HG02884 (cell line): ENCODE measurements around the gene DYNLT2B.
"Not testable (repeated sequence)": the region's sequence is repeated elsewhere in the genome, so short reads cannot be mapped to it uniquely, and the experiment has no call there.

Experiments
- ATAC-seq: cut with Tn5 transposase; IDR thresholded peaks from one replicate; pipeline ENCODE4 v1.9.1; 2021; ENCODE audit warnings: mild to moderate bottlenecking, moderate library complexity; ENCODE audit not compliant: unreplicated experiment

Gene DYNLT2B

DNA sequence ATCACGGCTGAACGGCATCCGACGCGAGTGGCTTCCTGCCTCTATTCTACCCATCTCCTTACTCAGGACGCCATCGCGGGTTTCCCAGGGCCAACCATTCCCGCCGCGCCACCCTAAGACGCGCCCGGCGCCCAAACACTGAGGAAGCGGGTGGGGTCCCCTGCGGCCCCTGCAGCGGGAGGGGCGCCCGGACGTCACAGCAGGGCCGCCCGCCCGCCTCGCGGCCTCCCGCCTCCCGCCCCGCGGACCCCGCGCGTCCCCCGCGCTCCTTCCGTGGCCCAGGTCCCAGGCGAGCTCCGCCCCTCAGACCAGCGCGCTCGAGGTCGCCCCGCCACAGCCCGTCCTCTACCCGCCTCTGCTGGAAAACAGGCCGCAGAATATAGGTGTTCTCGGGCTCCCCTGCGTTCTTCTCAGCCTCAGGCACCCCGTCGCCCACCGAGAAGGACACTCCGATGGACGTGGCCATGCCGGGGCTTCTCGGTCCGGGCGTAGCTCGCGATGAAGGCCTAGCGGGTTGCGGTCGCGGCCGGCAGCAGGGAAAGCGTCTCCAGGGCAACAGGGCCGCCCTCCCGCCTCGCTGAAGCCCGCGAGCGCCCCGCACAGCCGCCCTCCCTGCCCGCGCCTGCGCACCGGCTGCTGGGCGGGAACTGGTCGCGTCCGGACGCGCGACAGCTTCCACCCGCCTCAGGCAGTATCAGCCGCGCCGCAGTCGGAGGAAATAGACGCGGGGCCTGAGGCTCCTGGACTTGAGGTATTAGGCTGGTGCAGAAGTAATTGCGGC is at the start of gene DYNLT2B:
TSS of gene DYNLT2B (minus strand) at position 554 of the 781 bp plus-strand sequence. CDS start at position 466, 88 bp downstream.
- ATAC-seq = peak; percentile 85

DNA sequence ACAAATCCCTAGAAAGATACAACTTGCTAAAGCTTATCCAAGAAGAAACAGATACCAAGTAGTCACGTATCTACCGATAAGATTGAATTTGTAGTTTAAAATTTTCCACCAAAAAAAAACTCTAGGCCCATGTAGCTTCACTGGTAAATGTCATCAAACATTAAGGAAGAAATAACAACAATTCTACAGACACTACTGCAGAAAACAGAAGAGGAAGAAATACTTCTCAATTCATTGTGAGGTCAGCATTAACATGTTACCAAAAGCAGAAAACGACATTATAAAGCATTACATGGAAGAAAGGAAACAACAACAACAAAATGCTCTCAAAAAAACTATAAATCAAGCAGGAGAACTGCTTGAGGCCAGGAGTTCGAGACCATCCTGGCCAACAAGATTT is 47.7 kb upstream of the DYNLT2B start:
- no peak for ATAC-seq

DNA sequence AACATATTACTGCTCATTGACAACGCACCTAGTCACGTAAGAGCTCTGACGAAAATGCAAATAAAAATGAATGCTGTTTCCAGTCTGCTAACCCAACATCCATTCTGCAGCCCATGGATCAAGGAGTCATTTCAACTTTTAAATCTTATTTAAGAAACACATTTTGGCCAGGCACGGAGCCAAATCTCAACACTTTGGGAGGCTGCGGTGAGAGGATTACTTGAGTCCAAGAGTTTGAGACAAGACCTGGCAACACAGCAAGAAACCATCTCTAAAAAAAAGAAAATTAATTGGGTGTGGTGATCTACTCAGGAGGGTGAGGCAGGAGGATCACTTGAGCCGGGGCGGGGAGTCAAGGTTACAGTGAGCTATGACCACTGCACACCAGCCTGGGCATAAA is 42.5 kb upstream of the DYNLT2B start:
- ATAC-seq = no peak

DNA sequence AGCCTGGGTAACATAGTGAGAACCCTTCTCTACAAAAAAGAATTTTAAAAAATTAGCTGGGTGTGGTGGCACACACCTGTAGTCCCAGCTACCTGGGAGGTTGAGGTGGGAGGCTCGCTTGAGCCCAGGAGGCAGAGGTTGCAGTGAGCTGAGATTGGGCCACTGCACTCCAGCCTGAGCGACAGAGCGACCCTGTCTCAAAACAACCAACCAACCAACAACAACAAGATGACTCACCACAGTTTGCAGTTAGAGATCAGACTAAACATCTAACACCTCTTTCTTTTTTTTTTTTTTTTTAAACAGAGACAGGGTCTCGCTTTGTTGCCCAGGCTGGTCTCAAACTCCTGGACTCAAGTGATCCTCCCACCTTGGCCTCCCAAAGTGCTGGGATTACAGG is 40.5 kb upstream of the DYNLT2B start:
- not testable (repeated sequence) for ATAC-seq

DNA sequence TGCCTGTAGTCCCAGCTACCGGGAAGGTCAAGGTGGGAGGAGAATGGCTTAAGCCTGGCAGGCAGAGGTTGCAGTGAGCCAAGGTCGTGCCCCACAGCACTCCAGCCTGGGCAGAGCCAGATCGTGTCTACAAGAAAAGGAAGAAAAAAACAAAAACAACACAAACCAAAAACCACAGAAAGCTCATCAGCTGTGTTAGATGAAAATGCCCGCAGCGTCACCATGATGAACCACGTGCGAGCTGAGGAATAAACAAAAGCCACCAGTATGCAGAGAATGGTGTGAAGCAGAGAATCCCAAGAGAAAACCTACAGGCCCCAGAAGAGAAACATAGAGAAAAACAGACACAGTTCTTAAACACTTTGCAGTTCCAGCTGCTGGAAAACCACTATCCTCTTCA is 39.9 kb upstream of the DYNLT2B start:
- ATAC-seq = no peak

DNA sequence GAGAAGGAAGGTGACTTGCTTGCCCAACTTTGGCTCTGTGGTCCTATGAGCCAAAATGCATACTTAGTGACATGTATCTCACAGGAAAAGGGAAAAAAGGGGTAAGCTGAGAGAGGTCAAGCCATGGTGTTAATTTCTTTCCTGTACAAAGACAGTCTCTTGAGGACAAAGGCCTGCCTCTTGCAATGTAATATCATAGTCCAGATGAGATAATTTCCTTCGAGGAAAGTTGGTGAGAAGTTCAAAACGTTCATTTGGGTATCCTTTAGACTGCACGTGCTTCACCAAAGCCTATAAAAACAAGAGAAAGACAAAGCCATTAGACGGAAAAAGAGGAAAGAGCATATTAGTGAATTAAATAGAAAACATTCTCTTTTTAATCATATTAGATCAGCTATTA is 38.5 kb upstream of the DYNLT2B start:
- no peak for ATAC-seq

DNA sequence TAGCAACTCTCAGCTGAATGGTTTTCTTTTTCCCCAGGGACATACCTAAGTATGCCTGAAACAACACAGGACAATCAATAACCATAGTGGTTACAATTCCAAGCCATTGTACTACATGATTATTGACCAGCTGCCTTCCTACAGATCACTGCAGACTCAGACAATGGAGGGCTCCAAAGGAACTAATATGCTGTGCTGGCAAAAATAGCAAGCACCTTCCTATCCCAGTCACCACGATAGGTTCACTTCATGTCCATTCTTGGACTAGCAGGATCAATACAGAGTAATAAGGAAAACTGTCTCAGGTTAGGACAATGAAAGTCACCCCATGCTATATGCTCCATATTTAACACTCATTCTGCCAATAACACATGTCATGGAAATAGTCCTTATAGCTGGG is 37.6 kb upstream of the DYNLT2B start:
- ATAC-seq = no peak

DNA sequence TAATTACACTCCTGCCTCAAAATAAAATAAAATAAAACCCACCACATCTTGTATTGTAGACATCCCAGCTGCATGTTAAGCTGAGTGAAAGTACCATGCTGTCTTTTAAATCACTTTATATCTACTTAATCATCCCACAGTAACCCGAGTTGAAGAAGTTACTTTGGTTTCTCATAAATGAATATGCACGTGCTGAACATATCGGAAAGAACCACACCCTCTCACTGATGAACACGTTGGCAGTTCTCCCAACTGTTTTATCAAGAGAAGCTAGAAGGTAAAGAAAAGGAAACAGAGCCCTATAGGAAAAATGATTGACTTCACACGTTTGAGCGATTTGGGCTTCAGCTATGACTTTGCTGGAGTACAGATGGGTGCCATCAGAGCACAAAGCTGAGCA is 36.1 kb upstream of the DYNLT2B start:
- ATAC-seq = no peak

DNA sequence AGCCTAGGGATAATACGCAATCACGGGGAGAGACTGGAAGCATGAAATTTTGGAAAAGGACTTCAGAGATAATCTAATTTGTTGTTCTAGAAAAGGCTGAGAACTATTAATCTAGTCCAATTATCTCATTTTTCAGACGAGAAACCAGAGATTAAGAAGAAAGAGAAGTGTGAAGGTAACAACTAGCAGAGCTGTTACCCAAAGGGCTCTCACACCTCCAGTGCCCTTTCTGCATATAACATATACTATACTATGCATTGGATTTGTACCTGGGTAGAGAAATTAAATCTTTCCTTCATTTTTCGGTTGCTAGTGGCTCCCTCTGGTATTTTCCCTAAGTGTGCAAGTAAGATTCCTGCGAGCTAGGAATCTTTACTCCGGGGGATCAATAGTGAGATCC is 33.5 kb upstream of the DYNLT2B start:
- ATAC-seq = no peak

DNA sequence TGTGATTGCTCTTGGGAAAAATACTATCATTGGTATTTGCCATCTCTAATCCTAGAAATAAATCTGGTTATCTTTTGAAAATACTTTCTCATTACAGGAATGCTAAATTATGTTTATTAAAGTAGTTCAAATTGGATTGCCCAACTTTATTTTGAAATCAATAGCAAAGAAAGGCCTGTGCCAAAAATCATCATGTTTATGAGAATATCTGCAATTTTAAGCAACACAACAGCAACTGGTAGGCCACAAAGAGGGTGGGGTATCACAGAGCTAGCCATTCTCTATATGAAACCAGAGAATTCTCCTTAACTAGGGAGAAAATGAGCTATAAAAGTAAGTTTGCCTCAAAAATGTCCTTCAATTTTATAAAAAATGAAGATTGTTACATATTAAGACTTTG is 32.0 kb upstream of the DYNLT2B start:
- no peak for ATAC-seq

DNA sequence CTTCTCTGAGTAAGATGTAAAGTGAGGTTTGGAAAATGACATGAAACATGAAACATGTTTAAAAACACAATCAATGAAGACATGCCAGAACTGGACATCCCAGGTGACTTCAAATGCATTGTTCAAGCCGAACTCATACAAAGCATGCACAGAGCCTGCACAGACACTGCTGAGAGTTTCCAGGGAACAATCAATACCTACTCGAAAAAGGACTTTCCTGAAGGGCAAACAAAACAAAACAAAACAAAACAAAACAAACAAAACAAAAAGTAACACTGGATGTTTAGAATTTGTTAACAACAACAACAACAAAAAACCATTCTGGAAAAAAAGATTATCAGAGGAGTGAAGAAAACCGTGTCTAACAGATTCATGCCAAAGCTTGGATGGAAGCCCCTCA is 30.7 kb upstream of the DYNLT2B start:
- ATAC-seq = no peak

DNA sequence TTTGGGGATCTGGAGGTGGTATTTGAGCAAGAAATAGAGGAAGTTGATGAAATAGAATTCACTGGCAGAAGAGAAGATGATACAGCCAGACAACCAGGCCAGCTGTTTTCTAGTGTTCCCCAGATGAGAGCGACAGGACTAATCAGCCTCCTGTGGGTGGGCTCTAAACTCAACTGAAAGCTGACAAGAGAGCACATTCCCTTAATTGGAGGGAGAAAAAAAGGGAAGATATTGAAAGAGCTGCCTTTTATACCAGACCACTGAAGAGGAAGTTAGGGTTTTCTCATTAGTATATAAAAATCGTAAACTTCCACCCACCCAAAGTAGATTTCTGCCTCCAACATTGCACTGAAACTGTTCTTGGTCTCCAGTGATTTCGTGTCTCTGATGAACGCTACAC is 26.6 kb upstream of the DYNLT2B start:
- ATAC-seq = no peak

DNA sequence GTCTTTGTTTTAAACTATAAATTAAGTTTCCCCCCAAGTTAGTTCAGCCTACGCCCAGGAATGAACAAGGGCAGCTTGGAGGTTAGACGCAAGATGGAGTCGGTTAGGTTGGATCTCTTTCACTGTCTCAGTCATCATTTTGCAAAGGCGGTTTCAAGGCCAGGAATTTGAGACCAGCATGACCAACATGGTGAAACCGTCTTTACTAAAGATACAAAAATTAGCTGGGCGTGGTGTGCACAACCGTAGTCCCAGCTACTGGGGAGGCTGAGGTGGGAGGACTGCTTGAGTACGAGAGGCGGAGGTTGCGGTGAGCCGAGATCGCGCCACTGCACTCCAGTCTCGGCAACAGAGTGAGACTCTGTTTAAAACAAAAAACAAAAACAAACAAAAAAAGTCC is 25.9 kb upstream of the DYNLT2B start:
- ATAC-seq = not testable (repeated sequence)

DNA sequence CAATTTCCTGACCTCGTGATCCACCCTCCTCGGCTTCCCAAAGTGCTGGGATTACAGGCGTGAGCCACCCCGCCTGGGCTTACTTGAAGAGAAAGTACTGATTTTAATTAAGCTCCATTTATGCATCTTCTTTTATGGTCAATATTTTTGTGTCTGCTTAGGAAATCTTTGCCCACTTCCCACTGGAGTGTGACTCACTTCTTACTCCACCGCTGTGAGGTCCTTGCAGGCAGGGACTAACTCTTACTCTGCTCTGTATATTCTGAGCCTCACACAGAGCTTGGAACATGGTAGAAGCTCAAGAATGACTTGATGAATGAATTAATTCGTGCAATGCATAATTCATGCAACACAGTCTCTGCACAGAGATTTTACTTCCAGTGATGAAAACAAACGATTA is 23.1 kb upstream of the DYNLT2B start:
- ATAC-seq = no peak

DNA sequence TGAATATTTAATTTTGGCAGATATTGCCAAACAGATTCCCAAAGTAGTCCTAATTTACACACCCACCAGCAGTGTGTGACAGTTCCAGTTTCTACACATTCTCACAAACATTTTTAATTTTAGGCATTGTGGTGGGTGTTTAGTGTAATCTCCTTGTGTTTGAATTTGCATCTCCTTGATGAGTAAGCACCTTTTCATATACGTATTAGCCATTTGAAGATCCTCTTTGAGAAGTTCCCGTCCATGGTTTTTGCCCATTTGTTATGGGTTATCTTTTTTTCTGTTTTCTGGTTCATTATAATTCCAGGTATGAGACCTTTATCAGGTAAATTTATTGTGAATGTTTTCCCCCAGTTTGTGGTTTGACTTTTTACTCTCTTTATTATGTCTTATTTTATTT is 22.4 kb upstream of the DYNLT2B start:
- ATAC-seq = no peak

DNA sequence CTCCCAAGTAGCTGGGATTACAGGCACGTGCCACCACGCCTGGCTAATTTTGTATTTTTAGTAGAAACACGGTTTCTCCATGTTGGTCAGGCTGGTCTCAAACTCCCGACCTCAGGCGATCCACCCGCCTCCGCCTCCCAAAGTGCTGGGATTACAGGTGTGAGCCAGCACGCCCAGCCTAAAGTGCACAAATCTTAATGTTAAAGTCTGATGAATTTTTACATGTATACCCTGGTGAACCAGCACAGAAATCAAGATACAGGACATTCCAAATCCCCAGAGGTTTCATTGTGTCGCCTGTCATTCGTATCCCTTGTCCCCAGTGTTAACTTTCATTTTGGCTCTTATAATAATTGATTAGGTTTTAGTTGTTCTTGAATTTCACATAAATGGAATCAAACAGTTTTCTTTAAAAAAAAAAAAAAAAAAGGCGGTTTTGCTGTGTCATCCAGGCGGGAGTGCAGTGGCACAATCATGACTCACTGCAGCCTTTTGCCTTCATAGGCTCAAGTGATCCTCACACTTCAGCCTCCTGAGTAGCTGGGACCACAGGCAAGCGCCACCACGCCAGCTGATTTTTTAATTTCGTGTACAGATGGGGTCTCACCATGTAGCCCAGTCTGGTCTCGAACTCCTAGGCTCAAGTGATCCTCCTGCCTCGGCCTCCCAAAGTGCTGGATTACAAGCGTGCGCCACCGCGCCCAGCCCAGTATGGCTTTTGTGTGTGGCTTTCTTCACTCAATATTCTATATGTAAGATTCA is 21.6 kb upstream of the DYNLT2B start:
- no peak for ATAC-seq

DNA sequence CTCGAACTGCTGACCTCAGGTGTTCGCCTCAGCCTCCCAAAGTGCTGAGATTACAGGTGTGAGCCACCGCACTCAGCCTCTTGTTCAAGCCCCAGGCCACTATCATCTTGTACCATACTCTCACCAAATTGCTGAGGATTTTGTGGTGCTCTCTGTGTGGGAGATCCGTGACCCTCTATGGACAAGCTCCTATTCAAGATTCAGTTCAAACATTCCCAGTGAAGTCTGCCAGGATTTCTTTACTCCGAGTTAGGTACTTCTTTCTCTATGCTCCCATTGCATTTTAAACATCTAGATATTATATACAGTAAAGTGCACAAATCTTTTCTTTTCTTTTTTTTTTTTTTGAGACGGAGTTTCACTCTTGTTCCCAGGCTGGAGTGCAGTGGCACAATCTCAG is 21.0 kb upstream of the DYNLT2B start:
- ATAC-seq = no peak

DNA sequence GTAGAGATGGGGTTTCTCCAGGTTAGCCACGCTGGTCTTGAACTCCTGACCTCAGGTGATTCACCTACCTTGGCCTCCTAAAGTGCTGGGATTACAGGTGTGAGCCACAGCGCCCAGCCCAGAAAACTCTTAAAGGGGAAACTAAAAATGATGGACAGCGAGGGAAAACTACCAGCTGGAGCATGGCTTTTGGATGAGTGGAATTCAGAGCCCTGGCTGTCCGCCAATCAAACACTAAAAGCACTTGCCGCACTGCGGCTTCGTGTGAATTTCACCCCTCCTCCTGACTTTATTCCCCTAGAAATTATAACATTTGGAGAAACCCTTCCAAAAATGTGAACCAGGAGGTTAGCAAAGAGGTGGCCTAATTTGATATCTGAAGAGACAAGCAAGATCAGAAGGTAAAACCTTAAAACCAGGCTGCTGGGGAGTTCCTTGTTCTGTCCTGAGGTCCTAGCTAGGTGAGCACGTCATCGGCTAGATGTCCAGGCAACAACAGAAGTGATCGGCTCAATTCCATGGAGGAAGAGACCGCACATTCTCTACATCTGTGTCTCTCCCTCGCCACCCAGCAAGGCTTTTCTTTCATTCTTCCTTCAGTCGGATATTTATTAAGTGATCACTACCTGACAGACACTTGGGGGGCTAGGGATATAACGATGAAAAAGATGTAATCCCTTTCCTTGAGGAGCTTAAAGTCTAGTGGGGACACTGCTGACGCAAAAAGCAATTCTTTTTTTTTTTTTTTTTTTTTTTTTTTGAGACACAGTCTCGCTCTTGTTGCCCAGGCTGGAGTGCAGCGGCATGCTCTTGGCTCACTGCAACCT is 18.5 kb upstream of the DYNLT2B start:
- ATAC-seq = no peak

DNA sequence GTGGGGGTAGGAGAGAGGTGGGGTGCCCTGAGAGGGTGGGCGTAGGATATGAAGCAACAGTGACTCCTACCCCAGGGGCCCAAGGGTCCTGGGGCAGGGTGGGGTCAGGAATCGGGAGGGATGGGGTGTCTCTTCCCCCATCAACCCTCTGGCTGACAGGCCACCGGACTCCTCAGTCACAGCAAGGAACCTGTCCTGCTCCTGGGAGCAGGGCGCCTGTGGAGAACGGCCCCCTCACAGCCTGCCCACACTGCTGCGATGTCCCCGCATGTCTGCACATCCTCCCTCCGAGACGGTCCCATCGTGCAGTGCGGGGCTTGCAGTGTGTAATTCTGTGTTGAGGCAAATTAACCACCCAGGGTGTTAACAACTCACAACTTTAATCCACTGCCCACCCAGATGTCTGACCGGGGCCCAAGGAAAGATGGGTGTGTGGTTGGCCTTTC is 17.5 kb upstream of the DYNLT2B start:
- no peak for ATAC-seq

DNA sequence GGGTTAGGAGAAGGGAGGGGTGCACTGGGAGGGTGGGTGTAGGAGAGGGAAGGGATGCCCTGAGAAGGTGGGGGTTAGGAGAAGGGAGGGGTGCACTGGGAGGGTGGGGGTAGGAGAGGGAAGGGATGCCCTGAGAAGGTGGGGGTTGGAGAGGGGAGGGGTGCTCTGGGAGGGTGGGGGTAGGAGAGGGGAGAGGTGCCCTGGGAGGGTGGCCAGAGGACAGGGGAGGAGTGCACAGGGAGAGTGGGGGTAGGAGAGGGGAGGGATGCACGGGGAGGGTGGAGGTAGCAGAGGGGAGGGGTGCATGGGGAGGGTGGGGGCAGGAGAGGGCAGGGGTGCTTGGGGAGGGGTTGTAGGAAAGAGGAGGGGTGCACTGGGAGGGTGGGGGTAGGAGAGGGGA is 16.9 kb upstream of the DYNLT2B start:
- ATAC-seq = no peak

DNA sequence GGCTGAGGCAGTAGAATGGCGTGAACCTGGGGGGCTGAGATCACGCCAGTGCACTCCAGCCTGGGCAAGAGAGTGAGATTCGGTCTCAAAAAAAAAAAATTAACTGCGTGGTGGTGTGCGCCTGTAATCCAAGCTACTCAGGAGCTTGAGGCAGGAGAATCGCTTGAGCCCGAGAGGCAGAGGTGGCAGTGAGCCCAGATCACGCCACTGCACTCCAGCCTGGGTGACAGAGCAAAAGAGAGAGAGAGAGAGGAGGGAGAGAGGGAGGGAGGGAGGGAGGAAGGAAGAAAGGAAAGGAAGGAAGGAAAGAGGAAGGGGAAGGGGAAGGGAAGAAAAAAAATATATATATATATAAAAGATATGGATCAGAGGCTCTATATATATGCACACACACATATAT is 14.1 kb upstream of the DYNLT2B start:
- no peak for ATAC-seq
